T-helper 2 cell treated with Interferon-gamma antibody and Interleukin-4, amounts not matched to agents 5 μg/mL and 100 μg/mL, for 36 hours (primary cell): ENCODE results near the gene MAPK8IP2.

ENCODE experiments used
- DNase-seq: peaks from one replicate; pipeline ENCODE4 v3.0.0; 2021; ENCODE audit warnings: low spot score
- H3K27ac Mint-ChIP-seq: one replicate; pipeline ENCODE4 v1.8.0; 2021; ENCODE audit warnings: mild to moderate bottlenecking, mixed read lengths
- H3K27me3 Mint-ChIP-seq: one replicate; pipeline ENCODE4 v1.8.0; 2021; ENCODE audit warnings: low read depth, mixed read lengths
- H3K36me3 Mint-ChIP-seq: one replicate; pipeline ENCODE4 v1.8.0; 2021; ENCODE audit warnings: low read depth, mixed read lengths
- H3K4me1 Mint-ChIP-seq: one replicate; pipeline ENCODE4 v1.8.0; 2021; ENCODE audit warnings: low read depth, mixed read lengths
- H3K4me3 Mint-ChIP-seq: one replicate; pipeline ENCODE4 v1.8.0; 2022; ENCODE audit warnings: mild to moderate bottlenecking, moderate library complexity, mixed read lengths
- H3K9me3 Mint-ChIP-seq: one replicate; pipeline ENCODE4 v1.8.0; 2021; ENCODE audit warnings: mixed read lengths

Gene MAPK8IP2

GRCh38 chr22:50569896-50570535 is 30.6 kb upstream of the MAPK8IP2 start:
- Mint-ChIP-seq H3K4me3 (no peak overlapping the region), H3K27ac (no peak overlapping the region), H3K36me3 (peaks cover 29% of the 10 kb centered on the region), H3K4me1 (no peaks in the 10 kb centered on the region), H3K9me3 (no peaks in the 10 kb centered on the region), H3K27me3 (no peaks in the 10 kb centered on the region)
- DNase-seq = no peak

- Mint-ChIP-seq H3K27ac (no peak overlapping the region), H3K9me3 (no peaks in the 10 kb centered on the region), H3K4me1 (no peaks in the 10 kb centered on the region), H3K4me3 (no peak overlapping the region), H3K36me3 (peaks cover 29% of the 10 kb centered on the region), H3K27me3 (no peaks in the 10 kb centered on the region)
- DNase-seq = no peak
Measured at GRCh38 chr22:50570861-50571260, 29.7 kb upstream of the MAPK8IP2 start.

- H3K27me3 Mint-ChIP-seq = no peaks in the 10 kb centered on the region
- no peak overlapping the region for H3K4me3 Mint-ChIP-seq
- peaks cover 29% of the 10 kb centered on the region for H3K36me3 Mint-ChIP-seq
- H3K9me3 Mint-ChIP-seq = no peaks in the 10 kb centered on the region
- H3K4me1 Mint-ChIP-seq = no peaks in the 10 kb centered on the region
- no peak overlapping the region for H3K27ac Mint-ChIP-seq
- DNase-seq = no peak
Measured at GRCh38 chr22:50571264-50572175, 29.1 kb upstream of the MAPK8IP2 start.

GRCh38 chr22:50572965-50573364 is 27.6 kb upstream of the MAPK8IP2 start:
- H3K27me3 Mint-ChIP-seq = no peaks in the 10 kb centered on the region
- no peaks in the 10 kb centered on the region for H3K9me3 Mint-ChIP-seq
- H3K4me1 Mint-ChIP-seq = peaks cover 3% of the 10 kb centered on the region
- H3K4me3 Mint-ChIP-seq = no peak overlapping the region
- H3K36me3 Mint-ChIP-seq = peaks cover 33% of the 10 kb centered on the region
- DNase-seq = no peak
- H3K27ac Mint-ChIP-seq = no peak overlapping the region

GRCh38 chr22:50573491-50574382 is 26.9 kb upstream of the MAPK8IP2 start:
- Mint-ChIP-seq H3K36me3 (peaks cover 32% of the 10 kb centered on the region), H3K9me3 (no peaks in the 10 kb centered on the region), H3K27me3 (no peaks in the 10 kb centered on the region), H3K4me1 (peaks cover 3% of the 10 kb centered on the region), H3K27ac (no peak overlapping the region), H3K4me3 (no peak overlapping the region)
- no peak for DNase-seq

GRCh38 chr22:50574383-50574755 is 26.2 kb upstream of the MAPK8IP2 start:
- no peaks in the 10 kb centered on the region for H3K27me3 Mint-ChIP-seq
- H3K36me3 Mint-ChIP-seq = peaks cover 33% of the 10 kb centered on the region
- peaks cover 3% of the 10 kb centered on the region for H3K4me1 Mint-ChIP-seq
- no peak overlapping the region for H3K4me3 Mint-ChIP-seq
- no peaks in the 10 kb centered on the region for H3K9me3 Mint-ChIP-seq
- no peak overlapping the region for H3K27ac Mint-ChIP-seq
- DNase-seq = no peak

GRCh38 chr22:50575426-50575941 is 25.1 kb upstream of the MAPK8IP2 start:
- Mint-ChIP-seq H3K27ac (no peak overlapping the region), H3K27me3 (no peaks in the 10 kb centered on the region)

GRCh38 chr22:50576070-50576469 is 24.5 kb upstream of the MAPK8IP2 start:
- no peak overlapping the region for H3K4me3 Mint-ChIP-seq
- no peak overlapping the region for H3K27ac Mint-ChIP-seq
- peaks cover 31% of the 10 kb centered on the region for H3K36me3 Mint-ChIP-seq
- H3K4me1 Mint-ChIP-seq = peaks cover 3% of the 10 kb centered on the region
- no peak for DNase-seq
- no peaks in the 10 kb centered on the region for H3K27me3 Mint-ChIP-seq
- no peaks in the 10 kb centered on the region for H3K9me3 Mint-ChIP-seq

More at GRCh38 chr22:50575426-50575941, 25.1 kb upstream of the MAPK8IP2 start:
- H3K36me3 Mint-ChIP-seq = peaks cover 33% of the 10 kb centered on the region
- H3K9me3 Mint-ChIP-seq = no peaks in the 10 kb centered on the region
- no peak for DNase-seq
- H3K4me3 Mint-ChIP-seq = no peak overlapping the region
- H3K4me1 Mint-ChIP-seq = peaks cover 3% of the 10 kb centered on the region

GRCh38 chr22:50576806-50577696 is 23.5 kb upstream of the MAPK8IP2 start:
- H3K36me3 Mint-ChIP-seq = peaks cover 31% of the 10 kb centered on the region
- no peaks in the 10 kb centered on the region for H3K9me3 Mint-ChIP-seq
- no peak for DNase-seq
- peaks cover 7% of the 10 kb centered on the region for H3K4me1 Mint-ChIP-seq
- H3K27me3 Mint-ChIP-seq = no peaks in the 10 kb centered on the region
- peak overlapping the region; percentile 6 for H3K4me3 Mint-ChIP-seq
- no peak overlapping the region for H3K27ac Mint-ChIP-seq

GRCh38 chr22:50577697-50577986 is 23.0 kb upstream of the MAPK8IP2 start:
- H3K36me3 Mint-ChIP-seq = peaks cover 27% of the 10 kb centered on the region
- no peak for DNase-seq
- no peak overlapping the region for H3K27ac Mint-ChIP-seq
- no peaks in the 10 kb centered on the region for H3K27me3 Mint-ChIP-seq
- H3K9me3 Mint-ChIP-seq = no peaks in the 10 kb centered on the region
- H3K4me1 Mint-ChIP-seq = peaks cover 7% of the 10 kb centered on the region
- peak overlapping the region; percentile 6 for H3K4me3 Mint-ChIP-seq

GRCh38 chr22:50577987-50578775 is 22.4 kb upstream of the MAPK8IP2 start, which contains the start of gene CPT1B:
CPT1B (minus strand) TSS chr22:50578427; CDS start chr22:50577915, 512 bp downstream.
- H3K9me3 Mint-ChIP-seq = no peaks in the 10 kb centered on the region
- H3K4me3 Mint-ChIP-seq = peak within 1 kb of the TSS; percentile 6
- no peak within 1 kb of the TSS for H3K27ac Mint-ChIP-seq
- DNase-seq = no peak
- H3K27me3 Mint-ChIP-seq = no peaks in the 10 kb centered on the region
- peaks cover 7% of the 10 kb centered on the region for H3K4me1 Mint-ChIP-seq
- peaks cover 27% of the 10 kb centered on the region for H3K36me3 Mint-ChIP-seq

GRCh38 chr22:50578776-50579310 is 21.8 kb upstream of the MAPK8IP2 start:
- Mint-ChIP-seq H3K4me3 (no peak overlapping the region), H3K9me3 (no peaks in the 10 kb centered on the region), H3K27me3 (no peaks in the 10 kb centered on the region), H3K36me3 (peaks cover 27% of the 10 kb centered on the region), H3K27ac (no peak overlapping the region), H3K4me1 (peaks cover 12% of the 10 kb centered on the region)
- DNase-seq = no peak
